ENCODE data around the gene ZIC5. TPM values are rescaled to one million over a fixed set of nuclear protein-coding genes. Genes with fewer than 3 reads are reported as not detected.

Gene ZIC5
- total RNA-seq (2022) (0.49 and 0.66 TPM in 2 replicates), Bru-seq, nascent RNA (percentile 41 among the genes with signal in this experiment), BruChase-seq, experiment 1, labeled RNA remaining after a 2-hour chase (percentile 44 among the genes with signal in this experiment), BruChase-seq, experiment 2, labeled RNA remaining after a 6-hour chase (percentile 33 among the genes with signal in this experiment)
- long read RNA-seq, full-length matches to known transcripts: 2 of 2 reads
- long read RNA-seq, partial matches to known transcripts: 0 of 2 reads
- long read RNA-seq, other reads (novel, unspliced or antisense): 0 of 2 reads

- Mint-ChIP-seq H3K27me3 (ENCODE audit: insufficient read depth, unreplicated experiment) (peaks cover 39% of the 10 kb centered on the region), H3K4me1 (ENCODE audit: low read depth, unreplicated experiment) (peaks cover 13% of the 10 kb centered on the region), H3K27ac (ENCODE audit: unreplicated experiment) (no peak within 1 kb of the TSS), H3K36me3 (ENCODE audit: insufficient read depth, unreplicated experiment) (no peaks in the 10 kb centered on the region), H3K9me3 (ENCODE audit: unreplicated experiment) (no peaks in the 10 kb centered on the region), H3K4me3 (ENCODE audit: unreplicated experiment) (peak within 1 kb of the TSS; percentile 98)
- H3K36me3 ChIP-seq (ENCODE audit: control insufficient read depth, insufficient read depth, low read length): no peaks in the 10 kb centered on the region
- ChIA-PET POLR2A (no interaction called here), CTCF (no interaction called here)
- no peak for DNase-seq
- peaks cover 14% of the 10 kb centered on the region; the same call in 1 of the 2 replicates for H3K4me1 ChIP-seq
- H3K27me3 ChIP-seq (replicated peaks; ENCODE audit: control insufficient read depth, insufficient read depth, low read length): peaks cover 6% of the 10 kb centered on the region
- BruUV-seq (replicated peaks): no TSS peak
- TF ChIP-seq CTCF (IDR thresholded peaks at IDR 0.05; ENCODE audit: insufficient read depth in 1 of 2, low read depth in 1 of 2, low read length in 1 of 2, severe bottlenecking in 1 of 2, unreplicated experiment in 1 of 2): no peak
- H3K9me3 ChIP-seq: no peaks in the 10 kb centered on the region
- H3K4me3 ChIP-seq (ENCODE audit: low read depth, low read length): peak within 1 kb of the TSS; percentile 70
- intact Hi-C loops (cut with micrococcal nuclease; ENCODE audit: unreplicated experiment): no loop called here
Observed at GRCh38 chr13:99971576-99972189, at the start of gene ZIC5. Gene ZIC5, minus strand, starts transcription at chr13:99971767. Its CDS starts 164 bp downstream, at chr13:99971603.

GRCh38 chr13:100019780-100020356, 48.3 kb upstream of the ZIC5 start:
- H3K4me3 Mint-ChIP-seq (ENCODE audit: unreplicated experiment): no peak overlapping the region
- no peaks in the 10 kb centered on the region for H3K27me3 Mint-ChIP-seq (ENCODE audit: insufficient read depth, unreplicated experiment)
- POLR2A ChIA-PET: no interaction called here
- no peaks in the 10 kb centered on the region for H3K4me1 Mint-ChIP-seq (ENCODE audit: low read depth, unreplicated experiment)
- no TSS peak for BruUV-seq (replicated peaks)
- no peak overlapping the region for H3K27ac Mint-ChIP-seq (ENCODE audit: unreplicated experiment)
- no peaks in the 10 kb centered on the region for H3K36me3 Mint-ChIP-seq (ENCODE audit: insufficient read depth, unreplicated experiment)
- no peaks in the 10 kb centered on the region for H3K27me3 ChIP-seq (replicated peaks; ENCODE audit: control insufficient read depth, insufficient read depth, low read length)
- no peaks in the 10 kb centered on the region for H3K9me3 Mint-ChIP-seq (ENCODE audit: unreplicated experiment)
- H3K4me3 ChIP-seq (ENCODE audit: low read depth, low read length): no peak overlapping the region
- DNase-seq: no peak
- CTCF ChIA-PET: no interaction called here
- peaks cover 9% of the 10 kb centered on the region for H3K4me1 ChIP-seq
- no peaks in the 10 kb centered on the region; the same call in 1 of the 2 replicates for H3K9me3 ChIP-seq
- no peak for TF ChIP-seq CTCF (IDR thresholded peaks at IDR 0.05; ENCODE audit: insufficient read depth in 1 of 2, low read depth in 1 of 2, low read length in 1 of 2, severe bottlenecking in 1 of 2, unreplicated experiment in 1 of 2)
- intact Hi-C loops (cut with micrococcal nuclease; ENCODE audit: unreplicated experiment): no loop called here
- H3K36me3 ChIP-seq (ENCODE audit: control insufficient read depth, insufficient read depth, low read length): no peaks in the 10 kb centered on the region

GRCh38 chr13:100014621-100015020, 43.1 kb upstream of the ZIC5 start:
- H3K4me1 ChIP-seq: no peaks in the 10 kb centered on the region
- Mint-ChIP-seq H3K36me3 (ENCODE audit: insufficient read depth, unreplicated experiment) (no peaks in the 10 kb centered on the region), H3K9me3 (ENCODE audit: unreplicated experiment) (peaks cover 8% of the 10 kb centered on the region), H3K4me1 (ENCODE audit: low read depth, unreplicated experiment) (no peaks in the 10 kb centered on the region), H3K27me3 (ENCODE audit: insufficient read depth, unreplicated experiment) (no peaks in the 10 kb centered on the region), H3K4me3 (ENCODE audit: unreplicated experiment) (no peak overlapping the region), H3K27ac (ENCODE audit: unreplicated experiment) (no peak overlapping the region)
- no peaks in the 10 kb centered on the region for H3K36me3 ChIP-seq (ENCODE audit: control insufficient read depth, insufficient read depth, low read length)
- POLR2A ChIA-PET: no interaction called here
- intact Hi-C loops (cut with micrococcal nuclease; ENCODE audit: unreplicated experiment): no loop called here
- H3K9me3 ChIP-seq: no peaks in the 10 kb centered on the region
- H3K27me3 ChIP-seq (replicated peaks; ENCODE audit: control insufficient read depth, insufficient read depth, low read length): no peaks in the 10 kb centered on the region
- no peak for DNase-seq
- no TSS peak for BruUV-seq (replicated peaks)
- CTCF ChIA-PET: no interaction called here
- H3K4me3 ChIP-seq (ENCODE audit: low read depth, low read length): no peak overlapping the region
- TF ChIP-seq CTCF (IDR thresholded peaks at IDR 0.05; ENCODE audit: insufficient read depth in 1 of 2, low read depth in 1 of 2, low read length in 1 of 2, severe bottlenecking in 1 of 2, unreplicated experiment in 1 of 2): no peak
